HG03159 (cell line): Measurements from ENCODE around the gene ZXDA.

Source experiments
- ATAC-seq: cut with Tn5 transposase; IDR thresholded peaks from one replicate; pipeline ENCODE4 v1.9.1; 2021; ENCODE audit warnings: mild to moderate bottlenecking, moderate library complexity; ENCODE audit not compliant: unreplicated experiment

Gene ZXDA, protein sequence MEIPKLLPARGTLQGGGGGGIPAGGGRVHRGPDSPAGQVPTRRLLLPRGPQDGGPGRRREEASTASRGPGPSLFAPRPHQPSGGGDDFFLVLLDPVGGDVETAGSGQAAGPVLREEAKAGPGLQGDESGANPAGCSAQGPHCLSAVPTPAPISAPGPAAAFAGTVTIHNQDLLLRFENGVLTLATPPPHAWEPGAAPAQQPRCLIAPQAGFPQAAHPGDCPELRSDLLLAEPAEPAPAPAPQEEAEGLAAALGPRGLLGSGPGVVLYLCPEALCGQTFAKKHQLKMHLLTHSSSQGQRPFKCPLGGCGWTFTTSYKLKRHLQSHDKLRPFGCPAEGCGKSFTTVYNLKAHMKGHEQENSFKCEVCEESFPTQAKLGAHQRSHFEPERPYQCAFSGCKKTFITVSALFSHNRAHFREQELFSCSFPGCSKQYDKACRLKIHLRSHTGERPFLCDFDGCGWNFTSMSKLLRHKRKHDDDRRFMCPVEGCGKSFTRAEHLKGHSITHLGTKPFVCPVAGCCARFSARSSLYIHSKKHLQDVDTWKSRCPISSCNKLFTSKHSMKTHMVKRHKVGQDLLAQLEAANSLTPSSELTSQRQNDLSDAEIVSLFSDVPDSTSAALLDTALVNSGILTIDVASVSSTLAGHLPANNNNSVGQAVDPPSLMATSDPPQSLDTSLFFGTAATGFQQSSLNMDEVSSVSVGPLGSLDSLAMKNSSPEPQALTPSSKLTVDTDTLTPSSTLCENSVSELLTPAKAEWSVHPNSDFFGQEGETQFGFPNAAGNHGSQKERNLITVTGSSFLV

DNA sequence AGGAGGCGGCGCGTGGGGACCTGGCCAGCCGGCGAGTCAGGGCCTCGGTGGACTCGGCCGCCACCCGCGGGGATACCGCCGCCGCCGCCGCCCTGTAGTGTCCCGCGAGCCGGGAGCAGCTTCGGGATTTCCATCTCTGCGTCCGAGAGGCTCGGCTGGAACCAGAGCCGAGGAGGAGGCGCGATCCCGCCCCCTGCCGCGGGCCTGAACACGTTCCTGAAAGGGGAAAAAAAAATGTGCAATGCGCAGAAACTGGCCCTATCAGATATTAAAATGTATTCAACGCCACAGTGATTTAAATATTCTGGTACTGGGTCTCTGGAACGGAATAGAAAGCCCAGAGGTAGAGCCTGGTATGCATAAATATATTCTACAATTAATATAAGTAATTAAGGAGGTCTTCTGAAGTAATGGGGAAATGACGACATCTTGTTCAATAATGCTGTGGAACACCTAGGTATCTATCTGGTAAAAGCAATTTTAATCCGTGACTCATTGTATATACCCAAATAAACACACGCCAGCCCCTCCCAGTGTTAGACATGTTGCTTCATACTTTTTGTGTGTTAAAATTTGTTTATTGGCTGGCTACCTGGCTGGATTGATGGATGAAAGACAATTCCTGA lies at the start of gene ZXDA:
ZXDA (minus strand) TSS at position 172 of the 626 bp plus-strand sequence; CDS start at position 134, 38 bp downstream.
- ATAC-seq: peak; percentile 63

DNA sequence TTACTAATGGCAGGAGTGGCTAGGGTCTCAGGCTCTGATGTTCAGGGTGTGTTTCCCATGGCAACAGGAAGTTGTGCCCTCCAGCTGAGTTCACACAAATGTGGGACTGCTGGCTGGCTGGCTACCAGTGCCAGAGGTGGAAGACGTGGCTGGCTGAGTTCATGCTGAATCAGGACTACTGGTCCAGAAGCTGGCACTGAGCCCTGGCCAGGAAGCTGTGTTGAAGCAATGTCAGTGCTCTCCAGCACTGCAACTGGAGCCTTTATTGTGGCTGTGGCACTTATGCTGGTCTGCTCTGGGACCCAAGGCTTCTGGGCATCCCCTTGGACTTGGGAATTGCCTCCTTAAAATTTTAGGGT lies 42.0 kb upstream of the ZXDA start:
- ATAC-seq: no peak

DNA sequence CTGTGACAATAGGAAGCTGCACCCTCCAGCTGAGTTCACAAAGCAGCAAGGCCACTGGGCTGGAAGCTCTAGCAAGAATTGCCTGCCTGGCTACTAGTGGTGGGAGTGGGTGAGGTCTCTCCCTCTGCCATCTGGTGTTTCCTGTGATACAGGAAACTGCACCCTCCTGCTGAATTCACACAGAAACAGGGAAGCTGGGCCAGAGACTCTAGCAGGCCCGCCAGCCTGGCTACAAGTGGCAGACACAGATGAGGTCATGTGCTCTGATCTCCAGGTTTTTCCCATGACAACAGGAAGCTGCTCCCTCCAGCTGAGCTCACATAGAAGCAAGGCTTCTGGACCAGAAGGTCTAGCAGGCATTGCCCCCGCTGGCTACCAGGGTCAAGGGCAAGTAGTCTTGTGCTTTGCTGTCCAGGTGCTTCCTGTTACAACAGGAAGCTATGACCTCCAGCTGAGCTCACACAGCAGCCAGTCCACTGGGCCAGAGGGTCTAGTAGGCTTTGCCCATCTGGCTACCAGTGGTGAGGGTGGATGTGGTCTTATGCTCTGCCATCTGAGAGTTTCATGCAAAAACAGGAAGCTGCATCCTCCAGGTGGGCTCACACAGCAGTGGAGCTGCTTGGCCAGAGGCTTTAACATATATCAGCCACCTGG lies 41.5 kb upstream of the ZXDA start:
- peak; percentile 62 for ATAC-seq

DNA sequence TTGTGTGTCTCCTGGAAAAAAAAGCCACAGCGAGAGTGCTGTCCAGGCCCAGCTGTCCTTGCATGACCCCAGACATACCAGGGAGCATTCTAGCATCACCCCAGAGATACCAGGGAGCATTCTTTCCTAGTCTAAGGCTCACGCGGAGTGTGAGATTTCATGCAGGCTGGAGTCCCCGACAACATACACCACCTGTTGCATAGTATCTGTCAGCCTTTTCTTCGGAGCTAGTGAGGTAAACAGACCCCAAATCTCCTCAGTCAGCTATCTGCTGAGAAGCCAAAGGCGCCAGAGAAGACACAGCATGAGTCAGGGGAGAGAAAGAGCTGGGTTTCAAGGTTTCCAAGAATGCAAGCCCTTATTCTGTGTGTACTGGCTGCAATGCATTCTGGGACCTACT lies 23.1 kb upstream of the ZXDA start:
- ATAC-seq: no peak

DNA sequence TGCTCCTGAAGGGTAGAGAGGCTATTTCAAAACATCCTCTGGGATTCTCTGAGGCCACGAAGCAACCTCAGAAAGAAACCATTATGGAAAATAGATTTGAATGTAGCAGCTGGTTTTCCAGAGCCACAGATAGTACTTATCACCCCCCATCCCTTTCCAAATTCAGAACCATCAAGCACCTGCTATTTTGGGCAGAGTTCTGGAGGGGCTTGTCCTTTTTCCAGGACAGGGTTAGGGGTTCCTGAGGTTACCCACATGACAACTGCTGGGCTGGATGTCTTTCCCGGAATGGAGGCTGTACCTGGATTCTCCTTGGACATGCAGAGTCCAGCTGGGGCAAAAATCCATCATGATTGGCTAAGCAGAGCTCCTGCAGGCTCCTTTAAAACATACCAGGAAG lies 22.0 kb upstream of the ZXDA start:
- ATAC-seq: no peak

DNA sequence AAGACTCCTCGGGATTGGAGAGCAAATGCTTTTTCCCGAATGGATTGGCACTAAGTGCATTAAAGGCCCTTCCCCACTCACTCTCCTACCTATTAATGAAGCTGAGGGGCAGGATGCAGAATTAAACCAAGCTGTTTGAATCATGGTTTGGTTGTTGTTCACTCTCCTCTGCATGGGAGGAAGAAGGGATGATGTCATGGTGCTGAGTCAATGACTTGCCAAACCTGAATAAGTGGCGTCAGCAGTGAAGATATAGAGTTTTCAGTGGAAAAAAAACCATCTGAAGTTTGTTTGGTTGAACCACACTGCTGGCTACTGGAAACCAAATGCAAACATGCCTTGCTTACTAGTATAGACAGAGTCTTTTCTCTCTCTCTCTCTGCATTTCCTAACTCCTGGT lies 19.8 kb upstream of the ZXDA start:
- ATAC-seq: no peak

DNA sequence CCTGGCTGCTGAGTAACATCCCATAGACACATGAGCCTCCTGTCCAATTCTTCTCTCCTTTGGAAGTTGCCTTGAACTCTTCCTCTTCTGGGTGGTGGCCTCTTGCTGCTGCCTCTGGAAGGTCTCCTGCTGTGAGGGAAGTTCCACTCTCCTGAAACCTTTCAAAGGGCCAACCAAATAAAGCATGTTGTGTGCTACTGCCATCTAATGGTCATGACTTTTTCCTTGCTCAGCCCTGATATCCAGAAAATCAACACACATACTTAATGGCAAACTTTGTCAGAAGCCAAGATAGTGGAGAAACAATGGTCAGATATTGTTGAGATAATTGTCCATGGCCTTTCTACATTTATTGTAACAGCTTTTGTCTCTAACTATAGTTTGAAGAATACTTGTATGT lies 19.1 kb upstream of the ZXDA start:
- ATAC-seq: peak; percentile 58

DNA sequence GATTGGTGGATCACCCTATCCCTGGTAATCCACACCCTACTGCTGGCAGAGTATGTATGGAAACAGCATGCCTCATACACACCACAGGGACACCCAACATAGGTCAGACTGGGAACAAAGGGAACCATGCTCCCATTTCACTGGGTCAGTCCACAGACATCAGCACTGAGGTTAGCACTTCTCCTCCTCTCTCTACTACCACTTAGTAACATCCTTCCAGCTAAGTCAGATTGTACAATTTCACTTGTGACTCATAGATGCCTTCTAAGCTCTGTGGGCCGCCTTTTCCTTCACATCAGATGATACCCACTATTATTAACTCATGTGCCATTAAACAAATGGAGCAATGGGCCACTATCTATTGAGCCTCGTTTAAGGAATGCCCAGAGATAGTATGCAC lies 15.5 kb upstream of the ZXDA start:
- ATAC-seq: no peak

DNA sequence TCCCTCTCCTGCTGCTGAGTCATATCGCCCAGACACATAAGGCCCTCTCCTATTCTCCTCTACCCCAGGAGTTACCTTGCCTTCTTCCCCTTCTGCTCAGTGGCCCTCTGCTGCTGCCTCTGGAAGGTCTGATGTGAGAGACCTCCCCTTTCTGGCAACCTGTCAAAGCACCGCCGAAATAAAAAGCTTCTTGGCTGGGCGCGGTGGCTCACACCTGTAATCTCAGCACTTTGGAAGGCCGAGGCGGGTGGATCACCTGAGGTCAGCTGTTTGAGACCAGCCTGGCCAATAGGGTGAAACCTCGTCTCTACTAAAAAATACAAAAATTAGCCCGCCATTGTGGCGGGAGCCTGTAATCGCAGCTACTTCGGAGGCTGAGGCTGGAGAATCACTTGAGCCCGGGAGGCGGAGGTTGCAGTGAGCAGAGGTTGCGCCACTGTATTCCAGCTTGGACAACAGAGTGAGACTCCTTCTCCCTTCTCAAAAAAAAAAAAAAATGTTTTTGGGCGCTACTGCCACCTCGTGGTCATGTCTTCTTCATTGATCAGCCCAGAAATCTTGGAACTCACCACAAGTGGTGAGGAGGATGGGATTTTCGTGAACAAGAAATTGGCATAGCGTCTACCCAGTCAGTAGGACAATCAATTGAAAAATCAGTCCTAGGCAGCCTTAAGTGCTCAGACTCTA lies 8.6 kb upstream of the ZXDA start:
- ATAC-seq: peak; percentile 44

DNA sequence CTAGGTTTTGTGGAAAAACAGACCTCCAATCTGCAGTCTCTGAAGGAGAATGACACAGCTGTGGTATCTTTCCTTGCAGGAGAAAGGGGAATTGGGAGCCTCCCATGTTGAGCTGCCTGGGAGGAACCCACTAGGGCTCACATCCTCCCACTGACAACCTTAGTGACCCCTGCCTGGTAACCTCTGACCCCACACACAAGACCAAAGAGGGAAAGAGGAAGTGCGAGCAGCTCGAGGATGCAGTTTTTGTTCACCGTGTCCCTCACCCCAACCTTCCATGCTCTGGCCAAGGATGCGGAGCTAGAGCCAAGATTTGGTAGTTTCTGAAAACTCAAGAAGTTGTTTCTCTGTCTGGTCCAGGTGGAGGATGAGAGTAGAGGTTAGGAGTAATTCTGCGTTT lies 5.4 kb upstream of the ZXDA start:
- no peak for ATAC-seq

GRCh38 chrX:57909595-57910286 lies 517 bp downstream of the ZXDA start:
- ATAC-seq: peak; percentile 73

DNA sequence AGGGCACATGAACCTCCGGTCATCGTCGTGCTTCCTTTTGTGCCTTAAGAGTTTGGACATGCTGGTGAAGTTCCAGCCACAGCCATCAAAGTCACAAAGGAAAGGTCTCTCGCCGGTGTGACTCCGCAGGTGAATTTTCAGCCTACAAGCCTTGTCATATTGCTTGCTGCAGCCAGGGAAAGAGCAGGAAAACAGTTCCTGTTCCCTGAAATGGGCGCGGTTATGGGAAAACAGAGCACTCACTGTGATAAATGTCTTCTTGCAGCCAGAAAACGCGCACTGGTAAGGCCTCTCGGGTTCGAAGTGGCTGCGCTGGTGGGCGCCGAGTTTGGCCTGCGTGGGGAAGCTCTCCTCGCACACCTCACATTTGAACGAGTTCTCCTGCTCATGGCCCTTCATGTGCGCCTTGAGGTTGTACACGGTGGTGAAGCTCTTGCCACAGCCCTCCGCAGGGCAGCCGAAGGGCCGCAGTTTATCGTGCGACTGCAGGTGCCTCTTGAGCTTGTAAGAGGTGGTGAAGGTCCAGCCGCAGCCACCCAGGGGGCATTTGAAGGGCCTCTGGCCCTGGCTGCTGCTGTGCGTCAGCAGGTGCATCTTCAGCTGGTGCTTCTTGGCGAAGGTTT lies 1.2 kb downstream of the ZXDA start:
- ATAC-seq: peak; percentile 0

DNA sequence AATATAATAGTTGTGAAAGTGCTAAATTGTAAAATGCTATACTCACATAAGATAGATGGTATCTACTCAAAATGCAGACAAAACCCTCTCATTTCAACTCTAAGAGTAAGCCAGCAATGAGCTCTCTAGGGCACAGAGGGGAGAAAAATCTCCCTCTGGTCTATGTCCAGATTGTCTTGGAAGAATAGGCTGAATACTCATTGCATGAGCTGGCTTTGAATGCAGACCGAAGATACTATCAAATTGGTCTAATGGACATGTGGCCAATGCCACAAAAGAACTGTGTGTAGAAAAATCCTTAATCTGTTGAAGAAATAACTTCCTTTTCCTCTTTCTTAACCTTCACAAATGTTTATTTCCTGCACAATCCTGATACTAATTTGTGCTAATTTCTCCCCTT lies 3.5 kb downstream of the ZXDA start:
- ATAC-seq: no peak

DNA sequence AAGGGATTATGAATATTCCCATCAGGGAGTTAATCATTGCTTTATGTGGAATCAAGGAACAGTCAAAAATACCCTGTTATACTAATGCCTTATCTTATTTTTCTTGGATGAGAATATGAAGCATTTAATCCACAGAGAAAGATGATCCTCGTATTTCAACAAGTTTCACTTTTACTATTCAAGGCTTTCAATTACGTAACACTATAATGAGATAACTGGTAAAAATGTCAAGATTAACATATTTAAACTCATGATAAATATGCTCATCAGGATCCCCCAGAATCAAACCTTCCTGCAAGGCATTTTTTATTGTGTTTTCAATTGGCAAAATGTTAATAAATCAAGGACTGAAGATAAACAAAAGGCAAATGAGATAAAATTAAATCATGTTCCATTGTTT lies 5.1 kb downstream of the ZXDA start:
- ATAC-seq: no peak

DNA sequence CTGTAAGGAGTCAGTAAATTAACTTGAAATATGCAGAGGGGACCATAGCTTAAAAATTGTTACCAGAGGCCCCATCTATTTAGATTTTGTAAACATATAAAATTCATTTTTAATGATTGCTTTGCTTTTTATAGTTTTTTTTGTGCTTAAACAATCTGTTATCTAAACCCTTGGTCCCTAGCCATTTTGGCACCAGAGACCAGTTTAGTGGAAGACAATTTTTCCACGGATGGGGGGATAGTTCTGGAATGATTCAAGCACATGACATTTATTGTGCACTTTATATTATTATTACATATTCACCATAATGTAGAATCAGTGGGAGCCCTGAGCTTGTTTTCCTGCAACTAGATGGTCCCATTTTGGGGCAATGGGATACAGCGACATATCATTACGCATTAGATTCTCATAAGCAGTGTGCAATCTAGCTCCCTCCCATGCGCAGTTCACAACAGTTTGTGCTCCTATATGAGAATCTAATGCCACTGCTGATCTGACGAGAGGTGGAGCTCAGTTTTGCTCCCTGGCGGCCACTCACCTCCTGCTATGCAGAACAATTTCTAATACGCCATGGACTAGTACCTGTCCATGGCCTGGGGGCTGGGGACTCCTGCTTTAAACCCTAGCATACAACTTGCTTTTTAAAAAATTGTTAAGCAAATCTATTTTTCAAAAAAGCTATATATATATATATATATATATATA lies 5.9 kb downstream of the ZXDA start:
- ATAC-seq: no peak

DNA sequence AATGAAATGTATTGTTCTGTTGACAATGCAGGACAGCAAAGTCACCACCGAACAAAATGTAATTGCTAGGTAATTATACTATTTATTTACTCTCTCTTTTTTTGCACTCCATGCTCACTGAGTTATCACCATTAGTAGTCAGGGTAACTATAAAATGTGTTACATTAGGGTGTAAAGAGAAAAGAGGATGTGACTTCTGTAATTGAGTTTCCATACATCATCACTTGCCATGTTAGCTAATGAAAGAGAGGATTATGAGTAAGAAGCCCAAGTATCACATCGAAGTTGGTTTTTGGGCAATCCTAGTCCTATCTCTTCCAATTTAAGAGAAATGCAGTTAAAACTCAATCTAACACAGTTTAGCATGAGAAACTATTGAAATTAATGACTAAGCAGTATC lies 7.6 kb downstream of the ZXDA start:
- ATAC-seq: peak; percentile 50

GRCh38 chrX:57901466-57901865 lies 8.8 kb downstream of the ZXDA start:
- ATAC-seq: no peak

GRCh38 chrX:57900975-57901374 lies 9.3 kb downstream of the ZXDA start:
- no peak for ATAC-seq

GRCh38 chrX:57899906-57900305 lies 10.4 kb downstream of the ZXDA start:
- no peak for ATAC-seq
